Tibial nerve (tissue), 4 donors: ENCODE measurements around the gene KTI12. TPM values are rescaled to one million over a fixed set of nuclear protein-coding genes. Genes with fewer than 3 reads are reported as not detected.

Experiments used
- DNase-seq, 2 donors: peaks; one replicate each; pipeline ENCODE4 v3.0.0-alpha.2; 2019; ENCODE audit warnings: low spot score in 2 of 2
- H3K27ac ChIP-seq, 4 donors: fragments of 200-600 bp; sonication (generic) in 3 of 4; one replicate each; pipeline ENCODE4 v1.5.1; 2017 to 2019; ENCODE audit warnings: mild to moderate bottlenecking in 1 of 4
- H3K27me3 ChIP-seq, 2 donors: fragments of 200-600 bp; sonication (generic) in 1 of 2; one replicate each; pipeline versions ENCODE4 v1.5.1 to v1.6.0; 2017 to 2019
- H3K36me3 ChIP-seq, 3 donors: fragments of 200-600 bp; sonication (generic); one replicate each; pipeline ENCODE4 v1.5.1; 2018 to 2019
- H3K4me1 ChIP-seq, 4 donors: fragments of 200-600 bp; sonication (generic) in 3 of 4; one replicate each; pipeline ENCODE4 v1.5.1; 2017 to 2019
- H3K4me3 ChIP-seq, 4 donors: fragments of 200-600 bp; sonication (generic) in 3 of 4; one replicate each; pipeline ENCODE4 v1.5.1; 2017 to 2019; ENCODE audit warnings: mild to moderate bottlenecking in 1 of 4, moderate library complexity in 1 of 4
- H3K9me3 ChIP-seq, 4 donors: fragments of 200-600 bp; sonication (generic) in 3 of 4; one replicate each; pipeline ENCODE4 v1.5.1; 2017 to 2019
- CTCF ChIP-seq, 5 experiments: fragments of 200-600 bp in 3 of 5; fragments of 450-650 bp in 2 of 5; sonication (generic) in 3 of 5; IDR thresholded peaks; one replicate each; pipeline ENCODE4 v1.5.1; 2016 to 2019; ENCODE audit warnings: antibody characterized with exemption in 5 of 5, mild to moderate bottlenecking in 3 of 5, moderate library complexity in 2 of 5
- EP300 ChIP-seq, 2 donors: sonication (generic); formaldehyde crosslinking; IDR thresholded peaks; one replicate each; pipeline ENCODE4 v1.6.1; 2017; ENCODE audit warnings: antibody characterized with exemption in 2 of 2, mild to moderate bottlenecking in 1 of 2
- POLR2A ChIP-seq, 2 donors: fragments of 450-650 bp; IDR thresholded peaks; one replicate each; pipeline ENCODE4 v1.6.1; 2017; ENCODE audit warnings: antibody characterized with exemption in 2 of 2, mild to moderate bottlenecking in 2 of 2, moderate library complexity in 2 of 2
- WGBS, 2 donors: methylation state at CpG; one replicate each; pipeline ENCODE4 v1.1.5; 2018; 5-methylcytosine and 5-hydroxymethylcytosine counted together
- total RNA-seq, 4 donors: library from RNA; depleted of rRNA; stranded (reverse); fragments of >200 nt; gene quantifications; one replicate each; pipeline ENCODE4 v1.1.0, GENCODE V29; 2016

The KTI12 gene
- total RNA-seq, 4 donors from 2014 or later, result 9.4 to 21.4 (median 10.7) TPM

GRCh38 chr1:52041551-52042185 is 8.1 kb upstream of the KTI12 start:
- 95 to 96% methylated on average over 4 of the region's 4 CpGs for WGBS, 2 donors
- peaks cover 0 to 49% (median 3%) of the 10 kb centered on the region in 3 donors for H3K36me3 ChIP-seq
- H3K27me3 ChIP-seq, result no peaks in the 10 kb centered on the region
- H3K4me1 ChIP-seq, result no peaks in the 10 kb centered on the region
- no peaks in the 10 kb centered on the region for H3K9me3 ChIP-seq
- H3K4me3 ChIP-seq, result no peak overlapping the region
- TF ChIP-seq EP300 (IDR thresholded peaks at IDR 0.05), result no peak
- TF ChIP-seq CTCF (IDR thresholded peaks at IDR 0.05), result no peak
- no peak for TF ChIP-seq POLR2A (IDR thresholded peaks at IDR 0.05)
- DNase-seq, result no peak
- no peak overlapping the region for H3K27ac ChIP-seq

- Histone ChIP-seq H3K4me3 (no peak overlapping the region), H3K27me3 (no peaks in the 10 kb centered on the region), H3K27ac (no peak overlapping the region), H3K4me1 (peaks cover 0 to 8% (median 0%) of the 10 kb centered on the region in 4 donors), H3K36me3 (peaks cover 0 to 56% (median 3%) of the 10 kb centered on the region in 3 donors), H3K9me3 (no peaks in the 10 kb centered on the region)
- no peak for DNase-seq
- TF ChIP-seq EP300 (IDR thresholded peaks at IDR 0.05), result no peak
- no peak for TF ChIP-seq CTCF (IDR thresholded peaks at IDR 0.05)
- no peak for TF ChIP-seq POLR2A (IDR thresholded peaks at IDR 0.05)
- WGBS, 2 donors, result 91% methylated on average over 1 of the region's 1 CpG
Observed at GRCh38 chr1:52037909-52038308, 4.3 kb upstream of the KTI12 start.

- TF ChIP-seq CTCF (IDR thresholded peaks at IDR 0.05), result no peak
- no peak for TF ChIP-seq POLR2A (IDR thresholded peaks at IDR 0.05)
- no peak for TF ChIP-seq EP300 (IDR thresholded peaks at IDR 0.05)
Observed at GRCh38 chr1:52037402-52037814, 3.8 kb upstream of the KTI12 start.

DNA sequence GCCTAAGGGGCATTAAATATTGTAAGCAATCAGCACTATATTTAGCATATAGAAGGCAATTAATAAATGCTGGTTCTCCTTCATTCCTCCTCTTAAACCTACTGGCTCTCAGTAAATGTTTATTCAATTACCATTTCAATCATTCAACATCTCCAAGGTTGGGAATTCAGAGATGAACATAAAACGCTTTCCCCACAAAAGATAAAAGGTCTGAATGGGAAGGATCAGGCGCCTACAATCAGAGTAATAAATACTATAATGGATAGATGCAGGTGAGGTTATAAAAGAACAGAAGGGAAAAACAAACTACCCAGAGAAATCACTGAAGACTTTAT is 407 bp upstream of the KTI12 start:
- Histone ChIP-seq H3K4me3 (peak overlapping the region in 3 of 4 donors; percentile 66 to 88 (median 83)), H3K4me1 (peaks cover 0 to 39% (median 16%) of the 10 kb centered on the region in 4 donors), H3K36me3 (peaks cover 0 to 31% (median 3%) of the 10 kb centered on the region in 3 donors), H3K27ac (peak overlapping the region; percentile 79 to 89 (median 86)), H3K27me3 (no peaks in the 10 kb centered on the region), H3K9me3 (no peaks in the 10 kb centered on the region)
- no peak for DNase-seq
- WGBS, 2 donors, result 94 to 99% methylated on average over 2 of the region's 2 CpGs
- TF ChIP-seq EP300 (IDR thresholded peaks at IDR 0.05), result no peak
- no peak for TF ChIP-seq CTCF (IDR thresholded peaks at IDR 0.05)

More at GRCh38 chr1:52037402-52037814, 3.8 kb upstream of the KTI12 start:
- Histone ChIP-seq H3K36me3 (peaks cover 0 to 56% (median 3%) of the 10 kb centered on the region in 3 donors), H3K27ac (no peak overlapping the region), H3K4me1 (peaks cover 0 to 13% (median 4%) of the 10 kb centered on the region in 4 donors), H3K9me3 (no peaks in the 10 kb centered on the region), H3K4me3 (no peak overlapping the region), H3K27me3 (no peaks in the 10 kb centered on the region)
- WGBS, 2 donors, result 75 to 79% methylated on average over 5 of the region's 5 CpGs
- DNase-seq, result no peak

DNA sequence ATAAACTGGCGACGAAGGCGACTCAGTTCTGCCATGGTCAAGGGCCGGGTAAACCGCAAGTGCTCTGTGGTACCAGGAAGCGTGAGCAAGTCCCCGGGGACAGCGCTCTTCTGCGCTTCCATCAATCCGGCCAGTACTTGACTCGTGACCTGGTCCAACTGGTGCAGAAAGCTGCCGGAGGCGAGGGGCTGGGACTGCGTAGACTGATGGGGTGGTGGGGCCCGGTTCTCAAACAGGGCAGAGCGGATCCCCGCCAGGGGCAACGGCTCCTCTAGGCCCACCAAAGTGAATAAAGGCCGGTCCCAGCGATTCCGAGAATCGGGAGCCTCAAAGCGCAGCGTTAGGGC is 852 bp downstream of the KTI12 start:
- 8 to 9% methylated on average over 21 to 22 of the region's 24 CpGs for WGBS, 2 donors
- TF ChIP-seq CTCF (IDR thresholded peaks at IDR 0.05) (no peak), POLR2A (IDR thresholded peaks at IDR 0.05) (no peak), EP300 (IDR thresholded peaks at IDR 0.05) (no peak)
- peak overlapping the region; percentile 66 to 95 (median 86) for H3K4me3 ChIP-seq
- H3K27me3 ChIP-seq, result no peaks in the 10 kb centered on the region
- H3K9me3 ChIP-seq, result no peaks in the 10 kb centered on the region
- peaks cover 0 to 25% (median 3%) of the 10 kb centered on the region in 3 donors for H3K36me3 ChIP-seq
- peaks cover 0 to 39% (median 16%) of the 10 kb centered on the region in 4 donors for H3K4me1 ChIP-seq
- peak in 1 of 2 donors; percentile 10 for DNase-seq
- peak overlapping the region; percentile 79 to 89 (median 86) for H3K27ac ChIP-seq
